Stimulated activated CD4-positive, alpha-beta T cell treated with anti-CD3 and anti-CD28 coated beads, TNF-alpha, amount 100 ng/mL, for 4 hours (primary cell): Measurements from ENCODE around the gene VAV2.

Source experiments
- DNase-seq, 3 experiments: peaks; one replicate each; pipeline ENCODE4 v3.0.0-alpha.2; 2020; ENCODE audit warnings: low read depth in 3 of 3

The VAV2 gene

DNA sequence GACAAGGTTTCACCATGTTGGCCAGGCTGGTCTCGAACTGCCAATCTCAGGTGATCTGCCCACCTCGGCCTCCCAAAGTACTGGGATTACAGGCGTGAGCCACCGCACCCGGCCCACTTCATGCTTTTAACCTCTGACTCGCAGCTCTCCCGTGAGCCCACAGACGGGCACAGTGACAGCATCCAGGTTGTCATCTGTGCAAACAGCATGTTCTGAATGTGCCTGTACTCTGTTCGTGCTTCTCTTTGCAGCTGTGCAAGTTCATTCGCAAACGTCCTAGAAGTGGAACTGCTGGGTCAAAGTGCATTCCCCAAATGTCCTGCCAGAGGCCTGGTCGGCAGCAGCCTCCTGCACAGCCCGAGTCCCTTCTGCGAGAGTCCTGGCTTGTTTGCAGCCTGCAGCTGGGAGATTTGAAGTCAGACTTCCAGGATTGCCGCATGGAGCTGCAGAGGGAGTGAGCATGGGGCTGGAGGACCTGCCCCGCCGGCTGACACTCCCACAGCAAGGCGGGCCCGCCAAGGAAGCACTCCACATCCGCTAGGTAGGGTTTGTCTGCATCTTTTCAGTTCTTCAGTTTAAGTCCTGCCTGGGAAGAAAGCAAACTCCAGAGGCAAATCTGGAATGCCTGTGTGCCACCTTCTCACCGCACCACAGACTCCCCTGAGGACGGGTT, 36.6 kb upstream of the VAV2 start:
- DNase-seq, result no peak

DNA sequence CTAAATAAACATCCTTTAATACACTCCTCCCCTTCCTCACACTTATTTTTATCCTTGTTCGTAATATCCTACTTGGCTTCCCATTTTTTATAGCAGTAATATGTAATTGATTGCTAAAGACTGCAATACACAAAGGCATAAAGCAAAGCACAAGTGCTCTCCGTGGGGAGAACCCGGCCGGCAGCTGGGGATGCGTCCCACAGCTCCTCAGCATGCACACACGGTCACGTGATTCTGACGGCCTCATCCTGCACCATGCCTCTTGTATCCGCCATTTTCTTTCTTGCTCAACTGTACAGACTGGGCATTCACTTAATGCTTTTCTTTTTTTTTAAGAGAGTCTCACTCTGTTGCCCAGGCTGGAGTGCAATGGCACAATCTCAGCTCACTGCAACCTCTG, 36.0 kb upstream of the VAV2 start:
- no peak for DNase-seq

DNA sequence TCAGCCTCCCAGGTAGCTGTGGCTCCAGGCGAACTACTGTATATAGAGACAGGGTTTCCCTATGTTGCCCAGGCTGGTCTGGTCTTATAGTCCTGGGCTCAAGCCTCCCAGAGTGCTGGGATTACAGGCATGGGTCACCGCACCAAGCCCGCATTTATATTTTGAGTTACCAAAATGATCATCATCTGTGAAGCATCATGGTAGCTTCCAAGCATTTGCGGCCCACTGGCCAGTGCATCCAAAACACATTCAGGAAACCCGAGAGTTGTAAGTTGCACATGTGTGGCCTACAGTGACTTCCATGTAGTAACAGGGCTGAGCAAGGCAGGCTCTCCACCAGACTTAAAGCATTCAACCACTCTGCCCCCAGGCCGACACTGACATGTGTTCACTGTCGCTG, 35.4 kb upstream of the VAV2 start:
- no peak for DNase-seq

DNA sequence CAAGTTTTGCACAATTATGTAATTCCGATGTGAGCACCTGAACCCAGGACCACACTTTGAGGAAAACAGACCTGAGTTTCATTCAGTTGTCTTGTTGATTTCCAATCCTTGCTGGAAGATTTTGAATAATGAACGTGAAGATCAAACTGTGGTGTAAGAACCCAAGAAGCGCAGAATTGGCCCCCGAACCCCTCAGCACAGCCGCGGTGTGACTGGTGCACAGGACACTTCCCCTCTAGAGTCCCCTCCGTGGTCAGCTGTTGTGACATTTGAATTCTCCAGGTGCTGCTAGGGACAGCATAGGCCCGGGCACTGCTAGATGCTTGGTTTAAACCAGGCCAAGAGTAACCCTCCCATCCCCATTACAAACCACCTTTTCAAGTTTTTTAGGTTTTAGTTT, 34.9 kb upstream of the VAV2 start:
- no peak for DNase-seq

GRCh38 chr9:134026581-134026980, 34.5 kb upstream of the VAV2 start:
- DNase-seq, result no peak

GRCh38 chr9:134025606-134026541, 33.8 kb upstream of the VAV2 start:
- peak; percentile 5 to 38 (median 27) for DNase-seq

DNA sequence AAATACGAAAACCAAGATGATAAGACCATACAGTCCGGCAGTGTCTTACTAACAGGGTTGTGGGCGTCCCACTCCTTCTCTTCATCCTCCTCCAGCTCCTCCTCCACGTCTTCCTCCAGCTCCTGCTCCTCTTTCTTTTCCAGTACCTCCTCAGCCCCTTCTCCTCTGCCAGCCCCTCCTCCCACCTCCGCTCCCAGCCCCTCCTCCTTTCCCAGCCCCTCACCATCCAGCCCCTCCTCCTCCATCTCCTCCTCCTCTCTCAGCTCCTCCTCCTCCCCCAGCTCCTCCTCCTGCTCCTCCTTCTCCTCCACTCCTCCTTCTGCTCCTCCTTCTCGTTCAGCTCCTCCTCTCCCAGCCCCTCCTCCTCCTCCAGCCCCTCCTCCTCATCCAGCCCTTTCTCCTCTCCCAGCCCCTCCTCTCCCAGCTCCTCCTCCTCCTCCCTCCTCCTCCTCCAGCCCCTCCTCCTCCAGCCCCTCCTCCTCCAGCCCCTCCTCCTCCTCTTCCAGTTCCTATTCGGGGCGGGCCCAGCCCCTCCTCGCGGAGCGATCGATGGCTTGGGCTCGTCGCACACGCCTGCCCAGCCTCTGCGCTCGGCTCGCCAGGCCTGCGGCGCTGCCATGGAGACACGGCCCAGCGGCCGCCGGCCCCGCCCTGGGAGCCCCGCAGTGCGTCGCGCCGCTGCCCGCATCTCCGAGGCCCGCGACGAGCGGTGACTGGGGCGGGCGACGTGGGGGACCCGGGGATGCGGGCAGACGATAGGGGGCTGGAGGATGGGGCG, 32.9 kb upstream of the VAV2 start, which contains the start of gene BRD3OS:
BRD3OS (plus strand) TSS at position 654 of the 778 bp plus-strand sequence. CDS start 1,267 bp downstream, outside the sequence.
- DNase-seq, result peak; percentile 74 to 87 (median 84)

GRCh38 chr9:134024214-134024792, 32.2 kb upstream of the VAV2 start:
- DNase-seq, result no peak

GRCh38 chr9:134014946-134015345, 22.8 kb upstream of the VAV2 start:
- DNase-seq, result no peak

GRCh38 chr9:134011401-134011800, 19.3 kb upstream of the VAV2 start:
- DNase-seq, result no peak

GRCh38 chr9:134010310-134011173, 18.4 kb upstream of the VAV2 start:
- no peak for DNase-seq

- no peak for DNase-seq
Measured at GRCh38 chr9:134007571-134007970, 15.4 kb upstream of the VAV2 start.

DNA sequence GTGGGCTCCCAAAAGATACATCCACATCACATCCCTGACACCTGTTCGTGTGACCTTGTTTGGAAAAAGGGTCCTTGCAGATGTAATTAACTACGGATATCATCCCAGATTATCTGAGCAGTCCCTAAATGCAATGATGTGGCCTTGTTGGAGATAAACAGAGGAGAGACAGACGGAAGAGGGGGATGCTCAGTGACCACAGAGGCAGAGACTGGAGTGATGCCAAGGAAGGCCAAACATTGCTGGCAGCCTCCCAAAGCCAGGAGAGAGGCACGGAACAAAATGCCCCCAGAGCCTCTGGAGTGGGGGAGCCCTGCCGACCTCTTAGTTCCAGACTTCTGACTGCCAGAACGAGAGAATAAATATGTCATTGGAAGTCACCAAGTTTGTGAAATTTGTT, 15.0 kb upstream of the VAV2 start:
- DNase-seq, result no peak

GRCh38 chr9:134005381-134005780, 13.3 kb upstream of the VAV2 start:
- DNase-seq, result no peak

DNA sequence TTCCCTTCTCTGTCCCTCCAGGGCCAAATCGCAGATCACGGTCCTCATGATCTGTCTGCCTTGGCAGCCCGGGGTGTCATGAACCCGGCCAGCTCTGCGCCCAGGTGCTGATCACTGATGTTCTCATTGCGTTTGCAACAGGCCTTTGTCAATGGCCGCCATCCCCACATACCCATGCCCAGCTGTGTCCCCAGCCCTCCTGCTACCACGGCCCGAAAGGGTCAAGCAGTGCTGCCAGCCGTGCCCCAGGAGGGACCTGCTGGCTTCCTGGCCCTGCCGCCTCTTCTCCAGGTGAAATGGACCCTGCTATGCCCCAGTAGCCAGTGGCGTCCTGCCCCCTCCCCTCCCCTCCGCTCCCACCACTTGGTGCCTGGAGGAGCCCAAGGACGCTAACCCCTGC, 12.8 kb upstream of the VAV2 start:
- no peak for DNase-seq

DNA sequence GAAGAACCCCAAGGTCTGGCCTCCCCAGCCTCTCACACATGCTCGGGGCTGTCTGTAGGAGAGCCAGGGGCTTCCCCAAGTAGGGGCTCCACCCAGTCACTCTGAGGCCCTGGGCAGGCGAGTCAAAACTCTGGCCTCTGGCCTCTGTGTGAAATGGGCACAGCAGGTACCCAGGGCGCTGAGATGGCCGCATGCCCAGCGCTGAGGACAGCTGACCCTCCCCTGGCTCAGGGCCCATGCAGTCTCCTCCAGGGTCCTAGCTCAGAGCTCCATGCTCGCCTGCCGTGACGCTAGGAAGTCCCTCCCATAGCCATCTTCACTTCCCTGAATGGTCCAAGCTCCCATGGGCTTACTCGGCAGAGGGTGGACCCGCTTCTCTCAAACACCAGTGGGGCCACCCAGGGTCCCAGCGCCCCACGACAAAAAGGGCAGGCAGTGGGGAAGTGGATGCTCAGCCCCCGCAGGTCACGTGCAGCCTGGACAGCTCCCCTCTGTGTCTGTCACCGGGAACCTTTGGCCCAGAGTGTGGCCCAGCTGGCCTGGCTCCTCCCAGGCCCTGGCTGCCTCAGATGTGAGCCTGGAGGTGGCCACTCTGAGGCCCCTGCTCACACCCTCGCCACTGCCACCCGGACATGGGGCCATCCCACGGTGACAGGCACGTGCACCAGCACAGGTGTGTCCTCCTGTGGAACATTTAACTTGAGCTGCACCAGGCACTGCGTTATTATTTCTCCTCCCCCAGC, 12.2 kb upstream of the VAV2 start:
- no peak for DNase-seq

DNA sequence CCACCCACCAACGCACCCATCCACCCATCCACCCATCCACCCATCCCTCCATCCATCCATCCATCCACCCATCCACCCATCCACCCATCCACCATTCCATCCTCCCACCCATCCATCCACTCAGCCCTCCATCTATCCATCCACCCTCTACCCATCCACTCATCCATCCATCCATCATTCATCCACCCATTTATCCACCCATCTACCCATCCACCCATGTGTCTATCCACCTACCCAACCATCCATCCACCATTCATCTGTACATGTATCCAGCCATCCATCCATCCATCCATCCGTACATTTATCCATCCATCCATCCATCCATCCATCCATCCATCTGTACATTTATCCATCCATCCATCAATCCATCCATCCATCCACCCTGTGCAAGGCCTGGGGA, 11.1 kb upstream of the VAV2 start:
- DNase-seq, result no peak

GRCh38 chr9:134002796-134003195, 10.7 kb upstream of the VAV2 start:
- DNase-seq, result no peak

GRCh38 chr9:133999851-134000265, 7.7 kb upstream of the VAV2 start:
- DNase-seq, result no peak
